GM19438 (cell line): Measurements from ENCODE around the gene BCAR1.
"Not testable (repeated sequence)": the region's sequence is repeated elsewhere in the genome, so short reads cannot be mapped to it uniquely, and the experiment has no call there.

ENCODE experiments used
- ATAC-seq: cut with Tn5 transposase; IDR thresholded peaks from one replicate; pipeline ENCODE4 v1.9.1; 2021; ENCODE audit warnings: low read depth; ENCODE audit not compliant: unreplicated experiment

BCAR1 gene

DNA sequence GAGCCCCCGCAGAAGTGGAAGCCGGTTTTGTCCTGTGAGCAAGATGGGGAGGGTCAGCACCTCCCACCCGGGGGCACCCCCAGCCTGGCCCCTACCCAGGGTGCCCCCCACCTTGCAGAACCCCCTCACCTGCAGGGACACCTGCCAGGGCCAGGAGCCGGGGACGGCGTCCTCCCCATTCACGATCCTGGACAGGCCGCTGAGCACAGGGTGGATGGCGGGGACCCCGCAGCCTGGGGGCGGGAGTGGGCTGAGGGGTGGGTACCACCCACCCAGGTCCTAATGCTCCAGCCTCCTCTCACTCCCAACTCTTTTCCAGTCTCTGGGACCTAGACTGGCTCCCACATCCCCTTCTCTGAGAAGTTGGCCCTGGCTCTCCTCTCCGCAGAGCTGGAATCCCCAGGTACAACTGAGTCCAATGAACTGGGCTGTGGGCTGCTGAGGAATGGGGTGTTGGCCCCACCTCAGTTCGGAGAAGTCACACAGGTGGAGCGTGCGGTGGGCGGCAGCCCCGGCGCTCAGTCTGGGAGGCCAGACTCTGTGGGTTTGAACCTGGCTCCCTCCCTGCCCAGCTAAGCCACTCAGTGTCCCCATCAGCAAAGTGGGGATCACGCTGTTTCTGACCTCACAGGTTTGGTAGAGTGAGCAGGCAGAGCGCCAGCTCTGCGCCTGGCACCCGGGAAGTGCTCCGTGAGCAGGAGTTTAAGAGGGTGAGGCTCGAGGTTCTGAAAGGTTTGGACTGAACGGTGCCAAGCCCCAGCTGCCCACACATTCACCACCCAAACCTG is 45.3 kb downstream of the BCAR1 start:
- ATAC-seq: not testable (repeated sequence)

DNA sequence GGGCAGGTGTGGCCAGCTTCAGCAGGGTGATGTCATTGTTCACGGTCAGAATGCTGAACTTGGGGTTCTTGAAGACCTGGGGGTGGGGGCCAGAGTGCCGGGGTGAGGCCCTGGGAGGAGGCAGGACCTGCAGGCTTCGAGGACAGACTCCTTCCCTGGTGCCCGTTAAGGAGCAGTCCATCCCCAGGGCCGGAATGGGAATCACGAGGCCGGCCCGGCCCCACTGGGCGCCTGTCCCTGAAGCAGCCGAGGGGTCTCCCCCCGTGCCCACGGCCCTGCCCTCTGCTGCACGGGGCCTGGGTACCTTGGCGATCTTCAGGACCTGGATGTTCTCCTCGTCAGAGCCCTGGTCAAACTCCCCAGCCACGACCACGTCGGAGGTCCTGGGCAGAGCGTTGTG is 46.0 kb downstream of the BCAR1 start:
- ATAC-seq: not testable (repeated sequence)

DNA sequence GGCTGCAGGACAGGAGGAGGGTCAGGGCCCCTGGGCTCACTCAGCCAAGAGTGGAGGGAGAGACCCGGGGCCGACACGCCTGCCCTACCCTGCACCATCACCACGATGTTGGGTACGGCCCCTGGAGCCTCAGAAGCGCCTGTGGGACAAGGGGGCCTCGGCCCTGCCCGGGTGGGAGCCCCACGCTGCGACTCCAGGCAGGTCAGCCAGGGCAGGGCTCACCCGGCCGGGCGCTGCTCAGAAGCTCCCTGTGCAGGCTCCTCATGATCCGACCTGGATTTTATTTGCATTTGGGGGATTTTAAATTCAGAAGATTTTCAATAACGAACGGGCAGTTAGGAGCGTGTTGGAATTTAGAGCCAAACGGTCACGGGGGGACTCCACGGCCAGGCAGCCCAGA is 46.5 kb downstream of the BCAR1 start:
- ATAC-seq: not testable (repeated sequence)

DNA sequence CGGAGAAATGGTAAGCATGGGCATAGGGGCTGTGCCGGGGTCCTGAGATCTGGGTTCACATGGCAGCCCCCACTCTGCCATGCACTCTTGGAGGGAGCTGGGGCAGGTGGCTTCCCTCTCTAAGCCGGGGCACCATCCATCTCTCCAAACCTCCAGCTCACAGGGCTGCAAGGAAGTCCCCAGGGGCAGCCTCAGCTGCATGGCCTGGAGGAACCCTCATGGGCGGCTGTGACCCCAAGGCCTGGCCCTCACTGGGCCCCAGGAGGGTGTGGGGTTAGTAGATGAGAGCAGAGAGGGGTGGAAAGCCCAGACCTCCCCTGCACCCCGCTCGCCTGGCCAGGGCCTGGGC is 47.0 kb downstream of the BCAR1 start:
- no peak for ATAC-seq

DNA sequence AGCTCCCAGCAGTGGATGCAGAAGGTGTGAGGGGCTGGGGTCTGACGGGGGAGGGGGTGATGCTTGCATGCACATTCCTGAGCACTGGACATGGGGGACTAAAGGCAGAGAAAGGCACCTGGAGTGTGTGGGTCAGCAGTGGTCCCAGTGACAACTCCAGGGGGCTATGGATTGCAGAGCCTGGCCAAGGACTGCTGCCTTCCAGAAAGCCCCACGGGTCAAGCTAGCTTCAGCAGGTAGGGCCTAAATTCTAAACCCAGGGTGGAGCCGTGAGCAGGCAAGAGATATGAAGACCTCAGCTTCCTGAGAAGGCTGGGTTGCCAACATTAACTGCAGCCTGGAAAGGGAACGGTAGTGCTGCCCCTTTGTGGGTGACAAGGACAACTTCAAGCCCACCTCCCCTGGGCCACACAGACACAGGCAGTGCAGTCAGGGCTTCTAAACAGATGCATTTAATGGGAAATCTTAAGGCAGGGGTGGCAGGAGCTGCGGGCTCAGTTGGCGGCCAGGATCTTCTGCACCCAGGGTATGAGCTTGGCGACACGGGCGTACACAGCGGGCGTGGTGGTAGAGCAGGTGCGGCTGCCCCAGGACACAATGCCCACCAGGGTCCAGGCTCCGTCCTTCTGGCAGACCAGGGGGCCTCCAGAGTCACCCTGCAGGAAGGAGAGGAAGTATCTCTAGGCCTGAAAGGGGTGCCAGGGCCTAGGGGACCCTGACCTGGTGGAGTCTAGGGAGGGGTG is 47.6 kb downstream of the BCAR1 start:
- no peak for ATAC-seq

DNA sequence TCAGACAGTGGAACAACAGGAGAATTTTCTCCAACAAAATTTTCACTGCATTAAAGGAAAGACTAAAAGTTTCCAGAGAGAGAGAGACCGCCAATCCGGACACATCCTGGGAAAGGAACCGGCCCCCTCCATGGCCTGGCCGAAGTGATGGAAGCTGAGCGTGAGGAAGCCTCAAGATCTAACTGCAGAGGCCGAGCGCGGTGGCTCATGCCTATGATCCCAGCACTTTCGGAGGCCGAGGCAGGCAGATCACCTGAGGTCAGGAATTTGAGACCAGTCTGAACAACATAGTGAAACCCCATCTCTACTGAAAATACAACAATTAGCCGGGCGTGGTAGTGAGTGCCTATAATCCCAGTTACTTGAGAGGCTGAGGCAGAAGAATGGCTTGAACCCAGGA is 48.3 kb downstream of the BCAR1 start:
- no peak for ATAC-seq

DNA sequence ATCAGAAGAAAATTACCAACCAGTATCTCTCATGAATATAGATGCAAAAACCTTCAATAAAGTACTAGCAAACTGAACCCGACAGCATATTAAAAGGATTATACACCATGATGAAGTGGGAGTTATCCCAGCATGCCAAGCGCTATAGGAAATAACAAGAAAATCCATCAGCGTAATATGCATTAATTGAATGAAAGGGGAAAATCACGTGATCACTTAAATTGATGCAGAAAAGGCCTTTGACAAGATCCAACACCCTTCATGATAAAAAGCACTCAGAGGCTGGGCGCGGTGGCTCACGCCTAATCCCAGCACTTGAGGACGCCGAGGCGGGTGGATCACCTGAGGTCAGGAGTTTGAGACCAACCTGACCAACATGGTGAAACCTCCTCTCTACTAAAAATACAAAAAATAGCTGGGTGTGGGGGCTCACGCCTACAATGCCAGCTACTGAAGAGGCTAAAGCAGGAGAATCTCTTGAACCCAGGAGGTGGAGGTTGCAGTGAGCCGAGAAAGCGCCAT is 49.3 kb downstream of the BCAR1 start:
- ATAC-seq: no peak

DNA sequence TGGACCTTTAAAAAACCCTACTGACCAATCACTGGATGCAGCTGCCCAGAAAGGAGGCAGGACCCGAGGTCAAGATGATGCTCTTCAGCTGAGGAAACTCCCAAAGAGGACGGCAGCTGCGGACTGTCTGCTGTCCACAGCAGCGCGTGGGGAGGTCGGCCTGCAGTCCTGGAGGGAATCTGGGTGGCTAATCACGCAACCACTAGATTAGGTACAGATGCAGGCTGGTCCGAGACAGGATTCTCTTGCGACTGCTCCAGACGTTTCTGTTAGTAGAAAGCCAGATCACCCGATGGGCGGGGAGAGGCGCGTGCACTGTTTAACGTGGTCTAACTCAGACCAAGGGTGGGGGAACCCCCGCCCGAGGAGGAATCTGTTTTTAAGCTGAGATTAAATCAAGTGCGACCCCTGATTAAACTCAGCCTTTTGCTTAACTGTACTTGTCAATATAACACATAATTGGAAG is 53.3 kb downstream of the BCAR1 start:
- ATAC-seq: no peak

DNA sequence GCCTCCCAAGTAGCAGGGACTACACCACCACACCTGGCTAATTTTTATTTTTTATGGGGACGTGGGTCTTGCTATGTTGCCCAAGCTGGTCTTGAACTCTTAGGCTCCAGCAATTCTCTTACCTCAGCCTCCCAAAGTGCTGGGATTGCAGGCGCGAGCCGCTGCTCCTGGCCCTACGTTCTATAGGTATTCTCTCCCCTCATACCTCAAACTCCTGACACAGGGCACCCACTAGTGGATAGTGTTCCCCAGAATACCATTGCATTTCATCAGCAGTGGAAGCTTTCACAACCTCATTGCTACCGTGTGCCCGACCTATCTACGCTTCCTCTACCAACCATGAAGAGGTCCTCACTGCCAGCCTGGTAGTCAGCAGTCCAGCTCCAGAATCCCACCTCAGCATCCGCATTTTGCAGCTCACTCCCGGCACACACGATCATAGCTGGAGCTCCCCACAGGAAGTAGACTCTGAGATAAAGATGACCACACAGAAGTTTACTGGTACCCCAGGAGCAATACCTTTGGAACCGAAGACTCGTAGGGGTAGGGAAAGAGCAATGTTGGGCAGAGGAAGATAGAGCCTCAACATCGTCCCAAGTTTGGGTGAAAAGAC is 53.8 kb downstream of the BCAR1 start:
- no peak for ATAC-seq

DNA sequence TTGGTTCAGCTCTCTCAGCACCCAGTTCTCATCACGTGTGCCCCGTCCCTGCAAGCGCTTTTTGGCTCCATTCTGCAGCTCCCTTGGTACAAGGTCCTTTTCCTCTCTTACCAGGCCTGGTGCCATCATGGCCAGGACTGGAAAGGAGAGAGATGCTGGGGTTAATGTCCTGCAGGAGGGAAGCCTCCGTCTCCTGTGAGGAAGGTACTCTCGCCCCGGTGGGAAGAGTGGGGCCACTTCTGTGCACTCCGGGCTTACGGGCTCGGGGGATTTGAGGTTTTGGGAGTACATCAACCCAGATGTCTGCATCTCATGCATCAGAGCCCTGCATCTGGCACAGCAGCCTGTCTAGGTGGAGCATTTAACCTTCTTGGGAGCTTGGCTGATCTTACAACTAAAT is 54.6 kb downstream of the BCAR1 start:
- ATAC-seq: no peak

DNA sequence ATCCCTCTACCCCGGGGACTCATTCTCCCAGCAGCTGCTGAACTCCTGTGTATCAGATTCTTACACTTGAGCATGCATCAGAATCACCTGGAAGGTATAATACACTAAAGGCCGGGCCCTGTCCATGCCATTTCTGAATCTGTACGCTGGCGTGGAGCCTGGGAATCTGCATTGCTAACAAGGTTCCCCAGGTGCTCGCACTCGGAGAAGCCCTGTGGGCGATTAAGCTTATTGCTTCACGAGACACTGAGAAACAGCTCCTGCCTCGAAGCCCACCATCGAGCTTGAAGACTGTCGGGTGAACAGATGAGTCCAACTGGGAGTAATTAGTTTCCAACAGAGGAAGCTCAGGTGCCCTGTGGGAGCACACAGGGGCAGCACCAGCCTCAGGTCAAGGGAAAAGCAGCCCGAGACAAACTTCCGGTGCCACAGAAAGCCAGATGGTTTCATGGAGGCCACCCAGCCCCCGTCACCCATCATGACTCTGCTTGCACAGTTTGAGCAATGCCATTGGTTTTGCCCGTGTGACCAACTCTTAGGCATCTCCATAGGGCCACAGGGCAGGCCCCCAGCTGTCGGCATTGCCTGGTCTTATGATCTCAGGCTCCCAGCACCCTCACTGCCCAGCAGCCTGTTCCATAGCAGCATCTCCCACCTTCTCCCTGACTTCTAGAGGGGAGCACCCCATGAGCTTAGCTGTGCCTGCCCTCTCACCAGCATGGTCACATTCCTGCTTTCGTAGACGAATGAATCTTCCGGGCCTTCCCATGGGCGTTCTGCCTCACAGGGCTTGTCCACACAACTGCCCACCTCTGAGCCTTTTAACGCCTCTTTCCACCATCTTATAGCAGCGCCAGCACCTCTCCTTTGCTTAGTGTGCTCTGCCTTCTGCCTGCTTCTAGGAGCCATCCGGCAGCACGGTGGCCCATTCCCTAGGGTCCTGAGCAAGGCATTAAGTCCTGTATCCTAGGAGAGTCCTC is 55.3 kb downstream of the BCAR1 start:
- no peak for ATAC-seq

DNA sequence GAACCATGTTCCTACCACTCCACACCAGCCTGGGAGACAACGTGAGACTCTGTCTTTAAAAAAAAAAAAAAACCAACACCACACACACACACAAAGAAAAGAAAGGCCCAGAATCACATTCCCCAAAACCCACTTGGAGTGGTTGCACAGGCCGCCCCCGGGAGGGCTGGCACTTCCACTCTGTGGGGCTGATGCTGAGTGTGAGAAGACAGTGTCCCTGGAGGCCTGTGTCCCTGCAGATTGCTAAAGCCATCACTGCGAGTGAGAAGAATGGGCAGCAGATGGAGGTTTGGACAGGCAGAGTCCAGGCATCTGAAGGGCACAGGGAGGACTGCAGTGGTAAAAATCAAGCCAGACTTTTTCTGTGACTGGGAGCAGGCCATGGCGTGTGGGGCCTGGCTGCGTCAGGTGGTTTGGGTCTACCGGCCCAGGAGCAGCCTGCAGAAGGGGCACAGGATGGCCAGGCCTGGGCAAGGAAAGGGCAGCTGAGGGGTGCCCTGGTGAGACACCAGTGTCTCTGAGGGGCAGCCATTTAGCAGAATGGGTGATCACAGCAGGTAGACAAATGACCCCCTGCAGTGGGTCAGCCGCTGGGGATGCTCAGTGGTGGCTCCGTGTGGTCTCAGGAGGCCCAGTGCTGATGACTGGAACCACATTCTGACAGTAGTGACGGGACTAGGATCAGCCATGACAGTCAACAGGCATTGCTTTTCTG is 57.5 kb downstream of the BCAR1 start:
- no peak for ATAC-seq

DNA sequence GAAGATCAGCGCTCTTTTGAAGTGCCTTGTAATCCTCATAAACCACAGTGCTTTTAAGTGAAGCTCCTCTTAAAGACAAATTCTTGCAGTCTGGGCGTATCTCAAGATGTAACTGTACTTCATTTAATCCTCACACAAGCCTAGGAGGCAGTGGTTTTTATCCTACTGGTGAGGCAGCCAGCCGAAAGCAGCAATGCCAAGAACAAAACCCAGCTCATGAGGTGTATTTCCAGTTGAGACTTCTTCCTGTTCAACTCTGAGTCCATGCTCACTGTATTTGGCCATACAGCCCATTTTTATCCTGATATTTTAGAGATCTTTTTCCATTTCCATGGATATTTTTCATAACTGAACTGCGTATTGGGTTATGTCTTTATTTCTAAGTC is 58.2 kb downstream of the BCAR1 start:
- ATAC-seq: no peak

DNA sequence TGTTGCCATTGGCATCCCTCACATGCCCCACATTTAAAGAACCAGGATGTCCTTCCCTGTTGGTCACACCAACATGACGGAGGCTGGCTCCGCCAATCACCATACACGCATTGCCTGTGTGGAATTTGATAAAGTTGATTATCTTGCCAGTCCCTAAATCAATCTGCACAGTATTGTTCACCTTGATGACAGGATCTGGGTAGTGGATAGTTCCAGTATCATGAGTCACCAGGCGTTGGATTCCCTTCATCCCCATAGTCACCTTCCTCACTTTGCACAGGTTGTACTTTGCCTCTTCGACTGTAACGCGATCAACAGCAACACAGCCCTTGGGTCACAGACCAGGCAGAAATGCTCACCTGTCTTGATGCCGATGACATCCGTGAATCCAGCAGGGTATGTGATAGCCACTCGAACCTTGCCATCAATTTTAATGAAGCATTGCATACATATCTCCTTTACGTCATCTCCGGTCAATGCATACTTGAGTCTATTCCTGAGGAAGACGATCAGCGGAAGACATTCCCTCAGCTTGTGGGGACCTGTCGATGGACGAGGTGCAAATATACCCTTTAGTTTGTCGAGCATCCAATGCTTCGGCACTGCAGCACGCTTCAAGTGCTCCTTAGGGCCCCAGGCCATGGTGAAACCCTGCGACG is 58.7 kb downstream of the BCAR1 start:
- ATAC-seq: no peak

DNA sequence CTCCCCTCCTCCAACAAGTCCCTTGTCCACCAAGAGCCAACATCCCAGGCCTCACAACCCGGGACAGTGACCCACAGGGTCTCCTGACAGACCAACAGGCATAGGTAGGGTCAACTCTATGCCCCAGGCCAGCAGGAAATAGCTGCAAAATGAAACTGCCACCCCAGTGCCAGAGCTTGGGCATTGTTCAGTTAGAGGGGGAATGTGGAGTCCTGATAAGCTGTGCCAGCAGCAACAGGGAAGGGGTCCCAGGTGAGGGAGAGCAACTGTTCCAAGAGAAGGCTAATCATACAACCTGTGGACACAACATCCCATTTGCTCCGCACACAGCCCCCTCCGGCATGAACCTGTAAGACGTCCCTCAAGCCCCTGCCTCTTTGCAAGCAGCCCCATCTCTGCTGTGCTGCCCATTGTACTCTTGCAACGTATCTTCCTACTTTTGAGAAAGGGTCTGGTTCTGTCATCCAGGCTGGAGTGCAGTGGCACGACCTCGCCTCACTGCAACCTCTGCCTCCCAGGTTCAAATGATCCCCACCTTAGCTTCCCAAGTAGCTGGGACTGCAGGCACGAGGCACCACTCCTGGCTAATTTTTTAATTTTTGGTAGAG is 61.7 kb downstream of the BCAR1 start:
- no peak for ATAC-seq

DNA sequence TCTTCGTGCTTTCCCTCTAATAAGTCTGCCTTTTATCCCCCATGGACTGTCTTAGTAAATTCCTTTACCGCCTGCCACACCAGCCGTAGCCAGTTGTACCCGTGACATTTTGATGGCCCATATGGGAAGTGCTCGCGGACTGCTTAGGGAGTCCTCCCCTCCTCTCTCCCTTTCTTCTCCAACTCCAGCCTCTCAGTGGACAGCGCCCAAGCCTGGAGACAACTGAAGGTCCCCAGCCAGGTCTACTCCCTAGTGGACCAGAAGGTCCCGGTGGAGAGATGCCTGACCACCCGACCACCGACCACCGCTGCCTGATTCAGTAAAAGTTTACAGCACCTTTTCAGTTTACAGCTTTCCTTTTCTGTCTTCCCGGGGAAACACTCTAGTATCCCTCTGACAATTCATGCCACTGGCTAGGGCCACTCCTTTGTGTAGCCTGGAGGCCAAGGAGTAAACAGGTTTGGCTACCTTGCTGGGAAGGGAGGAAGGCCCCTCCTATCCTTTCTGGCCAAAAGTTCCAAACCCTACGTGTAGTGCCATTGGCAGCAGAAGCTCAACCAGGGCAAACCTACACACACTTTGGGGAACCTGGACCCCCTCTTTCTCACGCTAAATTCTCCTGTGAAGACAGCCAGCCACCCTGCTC is 62.5 kb downstream of the BCAR1 start:
- ATAC-seq: no peak

DNA sequence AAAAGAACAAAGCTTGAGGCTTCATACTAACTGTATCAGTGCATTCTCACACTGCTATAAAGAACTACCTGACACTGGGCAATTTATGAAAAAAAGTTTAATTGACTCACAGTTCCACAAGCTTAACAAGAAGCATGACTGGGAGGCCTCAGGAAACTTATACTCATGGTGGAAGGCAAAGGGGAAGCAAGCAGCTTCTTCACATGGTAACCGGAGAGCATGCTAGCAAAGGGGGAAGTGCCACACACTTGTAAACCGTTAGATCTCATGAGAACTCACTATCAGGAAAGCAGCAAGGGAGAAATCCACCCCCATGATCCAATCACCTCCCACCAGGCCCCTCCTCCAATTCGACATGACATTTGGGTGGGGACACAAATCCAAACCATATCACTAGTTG is 69.8 kb downstream of the BCAR1 start:
- no peak for ATAC-seq

DNA sequence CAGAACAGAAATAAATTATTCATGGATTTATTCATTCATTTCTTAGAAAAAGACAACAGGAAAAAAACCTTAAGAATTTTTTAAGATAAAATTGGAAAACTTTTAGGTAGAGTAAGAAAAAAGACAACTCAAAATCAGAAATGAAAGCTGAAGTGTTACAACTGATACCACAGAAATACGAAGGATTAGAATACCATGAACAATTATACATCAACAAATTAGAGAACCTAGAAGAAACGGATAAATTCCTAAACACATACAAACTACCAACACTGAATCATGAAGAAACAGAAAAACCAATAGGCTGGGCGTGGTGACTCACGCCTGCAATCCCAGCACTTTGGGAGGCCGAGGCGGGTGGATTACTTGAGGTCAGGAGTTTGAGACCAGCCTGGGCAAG is 72.2 kb downstream of the BCAR1 start:
- no peak for ATAC-seq
